Activated T-cell treated with anti-CD3 and anti-CD28 coated beads for 1 hour (primary cell): ENCODE measurements around the gene PXDN.
"Not testable (repeated sequence)": the region's sequence is repeated elsewhere in the genome, so short reads cannot be mapped to it uniquely, and the experiment has no call there.

ENCODE experiments used
- DNase-seq: peaks from one replicate; pipeline ENCODE4 v3.0.0-alpha.2; 2020; ENCODE audit warnings: low read depth

The PXDN gene, protein sequence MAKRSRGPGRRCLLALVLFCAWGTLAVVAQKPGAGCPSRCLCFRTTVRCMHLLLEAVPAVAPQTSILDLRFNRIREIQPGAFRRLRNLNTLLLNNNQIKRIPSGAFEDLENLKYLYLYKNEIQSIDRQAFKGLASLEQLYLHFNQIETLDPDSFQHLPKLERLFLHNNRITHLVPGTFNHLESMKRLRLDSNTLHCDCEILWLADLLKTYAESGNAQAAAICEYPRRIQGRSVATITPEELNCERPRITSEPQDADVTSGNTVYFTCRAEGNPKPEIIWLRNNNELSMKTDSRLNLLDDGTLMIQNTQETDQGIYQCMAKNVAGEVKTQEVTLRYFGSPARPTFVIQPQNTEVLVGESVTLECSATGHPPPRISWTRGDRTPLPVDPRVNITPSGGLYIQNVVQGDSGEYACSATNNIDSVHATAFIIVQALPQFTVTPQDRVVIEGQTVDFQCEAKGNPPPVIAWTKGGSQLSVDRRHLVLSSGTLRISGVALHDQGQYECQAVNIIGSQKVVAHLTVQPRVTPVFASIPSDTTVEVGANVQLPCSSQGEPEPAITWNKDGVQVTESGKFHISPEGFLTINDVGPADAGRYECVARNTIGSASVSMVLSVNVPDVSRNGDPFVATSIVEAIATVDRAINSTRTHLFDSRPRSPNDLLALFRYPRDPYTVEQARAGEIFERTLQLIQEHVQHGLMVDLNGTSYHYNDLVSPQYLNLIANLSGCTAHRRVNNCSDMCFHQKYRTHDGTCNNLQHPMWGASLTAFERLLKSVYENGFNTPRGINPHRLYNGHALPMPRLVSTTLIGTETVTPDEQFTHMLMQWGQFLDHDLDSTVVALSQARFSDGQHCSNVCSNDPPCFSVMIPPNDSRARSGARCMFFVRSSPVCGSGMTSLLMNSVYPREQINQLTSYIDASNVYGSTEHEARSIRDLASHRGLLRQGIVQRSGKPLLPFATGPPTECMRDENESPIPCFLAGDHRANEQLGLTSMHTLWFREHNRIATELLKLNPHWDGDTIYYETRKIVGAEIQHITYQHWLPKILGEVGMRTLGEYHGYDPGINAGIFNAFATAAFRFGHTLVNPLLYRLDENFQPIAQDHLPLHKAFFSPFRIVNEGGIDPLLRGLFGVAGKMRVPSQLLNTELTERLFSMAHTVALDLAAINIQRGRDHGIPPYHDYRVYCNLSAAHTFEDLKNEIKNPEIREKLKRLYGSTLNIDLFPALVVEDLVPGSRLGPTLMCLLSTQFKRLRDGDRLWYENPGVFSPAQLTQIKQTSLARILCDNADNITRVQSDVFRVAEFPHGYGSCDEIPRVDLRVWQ (N-terminal part only)

DNA sequence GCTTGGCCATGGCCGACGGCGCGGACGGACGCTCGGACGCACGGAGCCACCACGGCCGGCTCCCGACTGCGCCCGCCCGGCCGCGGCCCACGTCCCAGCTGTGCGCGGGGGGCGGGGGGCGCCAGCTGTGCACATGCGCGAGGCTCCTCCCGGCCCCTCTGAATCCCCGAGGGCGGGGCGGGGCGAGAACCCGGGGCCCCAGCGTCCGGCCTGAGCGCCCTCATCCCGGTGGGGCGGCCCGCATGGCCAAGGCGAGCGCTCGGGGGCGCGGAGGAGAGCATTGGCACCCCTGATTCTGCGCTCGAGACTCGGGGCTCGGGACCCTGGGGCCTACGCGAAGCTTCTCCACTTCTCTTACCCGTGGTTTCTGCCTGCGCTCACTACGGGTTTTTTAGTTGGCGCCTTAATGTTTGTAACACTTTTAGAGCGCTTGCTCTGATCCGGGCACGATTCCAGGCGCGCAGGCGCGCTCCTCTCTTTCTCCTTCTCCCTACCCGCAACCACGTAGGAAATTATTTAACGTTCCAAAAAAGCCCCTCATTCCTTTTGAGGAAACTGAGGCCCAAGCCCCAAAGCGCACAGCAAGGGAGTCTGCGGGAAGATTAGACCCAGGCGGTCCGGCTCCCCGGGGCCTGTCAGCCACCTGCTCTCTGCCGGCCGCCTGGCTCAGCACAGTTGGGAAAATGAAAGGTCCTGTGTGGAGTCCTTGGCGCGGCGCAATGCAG is at the start of gene PXDN:
PXDN (minus strand) TSS at position 70 of the 725 bp plus-strand sequence; CDS start at position 10, 60 bp downstream.
- DNase-seq: no peak

DNA sequence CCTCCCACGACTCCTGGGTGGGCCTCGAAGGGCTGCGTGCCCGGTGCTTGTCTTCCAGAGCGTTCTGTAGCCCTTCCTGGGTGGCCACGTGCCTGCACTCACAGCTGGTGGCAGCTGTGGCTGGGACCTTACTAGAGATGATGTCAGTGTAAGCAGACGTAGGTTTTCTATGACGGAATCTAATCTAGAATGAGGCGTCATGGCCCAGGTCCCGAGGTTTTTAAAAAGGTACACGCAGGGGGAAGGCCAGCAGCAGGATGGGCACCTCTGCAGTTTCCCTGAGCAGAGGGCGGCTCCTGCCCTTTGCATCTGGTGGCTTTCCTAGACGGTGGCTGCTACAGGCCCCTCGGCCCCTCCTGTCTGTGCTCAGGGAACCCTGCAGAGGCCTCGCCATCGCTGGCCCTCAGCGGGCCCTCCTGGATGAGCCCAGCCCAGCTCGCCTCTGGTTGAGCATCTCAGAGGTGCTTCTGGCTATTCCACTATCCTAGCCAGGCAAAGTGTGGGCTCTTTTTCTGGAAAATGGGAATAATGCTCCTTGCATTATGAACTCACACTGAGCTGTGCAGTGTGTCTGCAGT is 49.6 kb upstream of the PXDN start:
- DNase-seq: no peak

DNA sequence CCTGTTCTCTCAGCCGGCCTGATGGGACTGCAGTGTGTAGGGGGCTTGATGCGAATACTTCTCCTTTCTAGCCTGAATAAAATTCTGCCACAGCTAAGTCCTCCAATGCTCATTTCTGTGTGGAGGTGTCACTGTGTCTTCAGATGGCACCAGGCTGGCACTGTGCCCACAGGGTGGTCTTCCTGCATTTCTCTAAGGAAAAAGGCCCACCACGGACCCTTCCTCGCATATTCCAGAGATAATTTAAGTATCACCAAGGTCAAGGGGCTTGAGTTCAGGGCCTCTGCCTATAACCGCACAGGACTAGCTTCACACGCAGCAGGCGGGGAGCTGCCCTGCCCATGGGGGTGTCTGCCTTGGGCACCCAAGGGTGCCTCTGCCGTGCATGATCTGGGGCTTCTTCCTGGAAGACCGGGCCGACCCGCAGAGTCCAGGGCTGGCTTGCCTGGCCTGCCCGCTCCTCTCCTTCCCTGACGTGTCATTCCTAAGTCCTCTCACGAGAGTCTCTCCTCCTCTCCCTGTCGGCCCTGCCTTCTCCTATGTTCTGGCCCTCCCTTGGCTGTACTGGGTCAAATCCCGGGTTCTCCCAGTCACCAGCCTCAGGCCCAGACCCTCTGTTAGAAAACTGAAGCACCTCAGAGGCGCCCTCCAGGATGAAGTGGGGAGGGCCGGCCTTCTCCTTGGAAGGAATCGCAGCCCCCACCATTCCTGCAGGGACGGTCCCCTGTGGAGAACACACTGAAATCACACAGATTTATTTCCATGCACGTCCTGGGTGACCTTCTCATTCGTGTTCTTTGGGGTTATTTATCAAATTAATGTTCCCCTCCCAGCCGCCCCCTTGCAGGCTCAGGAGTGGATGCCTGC is 48.9 kb upstream of the PXDN start:
- no peak for DNase-seq

DNA sequence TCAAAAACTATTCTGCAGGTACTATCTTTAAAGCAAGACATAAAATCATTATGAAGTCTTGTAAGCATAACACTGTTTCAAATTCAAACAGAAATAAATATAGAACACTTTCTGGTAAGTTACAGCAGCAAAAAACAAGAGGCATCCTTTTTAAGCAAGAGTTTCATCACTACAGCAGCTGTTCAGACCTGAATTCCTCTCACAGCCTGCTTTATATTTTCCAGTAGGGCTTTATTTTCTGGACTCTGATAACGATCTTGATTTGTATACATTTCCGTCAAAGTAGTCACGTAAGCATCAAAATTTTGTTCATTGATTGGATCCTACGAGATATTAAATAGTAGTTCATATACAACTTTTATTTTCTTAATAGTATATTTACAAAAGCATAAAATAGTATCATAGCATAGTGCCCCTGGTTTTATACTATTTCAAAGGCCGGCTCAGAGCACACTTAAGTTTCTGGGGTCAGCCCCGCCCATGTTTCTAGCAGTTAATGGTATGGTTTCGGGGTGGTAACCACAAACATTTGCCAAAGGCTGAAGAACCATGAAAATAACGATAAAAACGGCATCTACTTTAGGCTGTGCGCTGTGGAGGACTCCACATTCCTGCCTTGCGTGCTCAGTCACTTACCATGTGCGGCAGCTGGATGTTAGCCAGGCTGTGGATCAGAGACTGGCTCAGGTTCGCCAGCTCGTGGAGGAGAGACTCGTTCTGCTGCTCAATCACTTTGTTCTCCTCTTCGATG is 47.5 kb upstream of the PXDN start:
- no peak for DNase-seq

DNA sequence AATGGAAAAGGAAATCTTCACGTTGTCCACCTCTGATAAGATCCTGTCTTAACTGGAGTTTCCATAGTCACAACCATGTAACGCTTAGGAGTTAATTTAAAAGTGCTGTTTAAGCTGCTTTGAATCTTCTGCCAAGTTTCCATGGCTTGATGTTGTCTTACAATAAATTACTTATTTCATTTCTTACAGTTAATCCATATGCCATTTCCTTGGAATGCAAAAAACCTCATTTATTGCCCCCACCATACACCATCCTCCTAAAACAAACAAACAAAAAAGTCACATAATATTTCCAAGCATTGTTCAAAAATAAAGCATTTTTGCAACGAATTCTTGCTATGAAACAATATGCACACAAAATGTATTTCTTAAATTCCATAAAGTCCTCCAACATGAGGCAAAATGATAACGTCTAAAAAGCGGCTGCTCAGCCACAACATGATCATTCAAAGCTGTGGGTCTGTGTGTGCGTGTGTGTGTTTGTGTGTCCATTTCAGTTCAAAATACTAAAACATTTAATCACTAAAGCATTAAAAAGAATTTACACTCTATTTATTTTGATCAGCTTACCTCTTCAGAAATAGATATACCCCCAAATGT is 46.8 kb upstream of the PXDN start:
- DNase-seq: no peak

DNA sequence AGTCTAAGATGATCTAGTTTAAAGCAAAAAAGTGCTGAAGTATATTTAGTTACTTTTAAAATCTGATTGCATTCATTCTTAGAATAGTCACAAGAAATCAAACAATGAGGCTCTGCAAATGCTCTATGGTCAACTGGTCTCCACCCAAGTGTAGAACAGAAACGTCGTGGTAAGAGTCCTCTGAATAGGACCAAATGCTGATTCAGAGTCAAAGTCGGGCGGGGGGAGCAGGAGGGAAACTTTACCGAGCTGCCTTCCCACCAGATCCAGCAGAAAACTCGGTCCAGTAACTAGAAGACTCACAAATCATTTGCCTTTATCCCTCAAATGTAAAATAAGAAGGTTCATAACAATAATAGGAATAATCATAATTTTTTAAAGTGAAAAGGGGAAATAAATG is 46.2 kb upstream of the PXDN start:
- no peak for DNase-seq

DNA sequence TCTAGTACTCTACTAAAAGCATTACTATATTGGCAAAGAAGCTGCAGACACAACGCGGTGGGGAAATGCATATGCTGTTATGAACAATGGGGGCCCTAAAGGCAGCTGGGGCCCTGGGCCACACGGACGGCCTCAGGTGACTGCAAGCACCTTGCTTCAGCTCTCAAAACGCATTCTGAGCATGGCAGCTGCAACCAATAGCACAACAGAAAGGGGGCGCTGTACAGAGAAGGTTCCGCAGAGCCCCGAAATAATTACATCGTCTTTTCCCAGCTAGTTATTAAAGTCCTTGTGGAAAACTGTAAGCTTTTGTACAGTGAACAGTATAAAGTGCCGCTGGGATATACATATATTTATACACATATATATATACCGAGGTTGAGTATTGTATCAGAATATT is 45.3 kb upstream of the PXDN start:
- no peak for DNase-seq

DNA sequence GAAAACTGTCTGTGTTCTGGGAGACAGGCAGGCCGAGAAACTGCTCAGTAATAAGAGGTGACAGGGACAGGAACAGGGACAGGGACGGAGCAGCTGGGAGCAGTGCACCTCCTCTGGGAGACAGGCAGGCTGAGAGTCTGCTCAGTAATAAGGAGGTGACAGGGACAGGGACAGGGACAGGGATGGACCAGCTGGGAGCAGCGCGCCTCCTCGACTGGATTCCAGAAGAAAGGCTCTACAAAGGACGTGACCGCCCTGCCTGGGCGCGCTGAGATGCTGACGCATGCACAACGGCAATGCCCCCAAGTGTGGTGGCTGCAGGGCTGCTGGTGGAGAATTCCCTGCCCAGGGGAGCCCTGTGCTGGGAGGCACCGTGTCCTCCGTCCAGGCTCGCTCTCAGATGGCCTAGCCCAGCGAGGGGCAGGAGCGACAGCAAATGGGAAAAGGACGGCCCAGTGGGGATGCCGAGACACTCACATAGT is 44.2 kb upstream of the PXDN start:
- DNase-seq: no peak

DNA sequence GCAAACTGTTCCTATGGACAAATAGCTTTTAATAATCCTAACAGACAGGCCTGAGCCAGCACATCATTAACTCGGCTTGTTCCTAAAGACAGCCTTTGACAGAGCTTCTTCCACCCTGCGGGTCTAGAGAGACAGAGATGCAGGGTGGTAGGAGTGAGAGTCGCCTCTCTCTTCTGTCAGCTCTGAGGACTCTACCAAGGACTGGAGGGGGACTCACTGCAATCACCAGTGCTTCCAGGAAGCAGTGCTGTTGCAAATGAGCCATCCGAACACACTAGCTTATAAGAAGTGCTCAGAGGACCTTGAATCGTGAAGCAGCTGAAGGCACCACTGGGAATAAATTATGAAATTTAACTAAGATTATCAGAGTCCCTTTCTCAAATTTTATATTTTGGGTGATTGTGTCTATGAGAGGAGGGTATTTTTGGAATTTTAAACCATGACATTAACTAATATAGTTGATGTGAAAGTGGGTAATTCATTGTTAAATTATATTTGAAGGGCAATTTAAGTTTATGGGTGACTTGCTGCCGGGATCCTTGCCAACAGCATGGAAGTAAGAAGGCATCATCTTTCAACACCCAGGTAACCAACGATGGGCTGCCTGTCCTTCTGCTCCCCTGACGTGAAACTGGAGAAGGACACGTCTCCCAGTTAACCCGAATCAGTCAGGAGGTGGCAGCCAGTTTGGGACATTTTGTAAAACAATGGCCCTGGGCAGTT is 43.6 kb upstream of the PXDN start:
- no peak for DNase-seq

DNA sequence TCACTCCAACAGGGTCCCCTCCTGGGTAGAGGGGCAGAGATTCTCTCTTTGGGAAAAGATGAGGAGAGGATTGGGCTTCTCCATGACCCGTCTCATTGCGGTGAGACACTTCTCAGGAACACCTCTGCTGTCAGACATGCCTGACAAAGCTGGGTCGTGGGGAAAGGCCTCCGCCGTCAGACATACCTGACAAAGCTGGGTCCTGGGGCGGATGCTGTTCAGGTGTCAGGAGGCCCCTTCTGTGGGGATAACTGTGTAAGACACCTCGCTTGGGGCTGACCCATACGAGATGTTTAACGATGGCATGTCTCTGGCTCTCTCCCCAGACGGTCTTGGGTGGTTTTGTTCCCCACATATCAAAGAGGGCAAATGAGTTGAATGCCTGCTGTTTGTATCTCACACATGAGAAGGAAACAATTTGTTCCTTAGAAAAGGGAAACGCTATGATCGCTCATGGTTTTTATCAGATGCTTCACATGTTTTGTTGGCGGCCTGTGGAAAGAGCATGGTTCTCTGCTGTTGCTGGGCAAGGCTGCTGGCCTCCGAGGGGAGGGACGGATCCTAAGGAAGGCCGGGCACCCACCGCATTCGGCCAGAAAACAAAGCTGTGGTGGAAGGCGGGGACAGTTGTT is 40.8 kb upstream of the PXDN start:
- no peak for DNase-seq

DNA sequence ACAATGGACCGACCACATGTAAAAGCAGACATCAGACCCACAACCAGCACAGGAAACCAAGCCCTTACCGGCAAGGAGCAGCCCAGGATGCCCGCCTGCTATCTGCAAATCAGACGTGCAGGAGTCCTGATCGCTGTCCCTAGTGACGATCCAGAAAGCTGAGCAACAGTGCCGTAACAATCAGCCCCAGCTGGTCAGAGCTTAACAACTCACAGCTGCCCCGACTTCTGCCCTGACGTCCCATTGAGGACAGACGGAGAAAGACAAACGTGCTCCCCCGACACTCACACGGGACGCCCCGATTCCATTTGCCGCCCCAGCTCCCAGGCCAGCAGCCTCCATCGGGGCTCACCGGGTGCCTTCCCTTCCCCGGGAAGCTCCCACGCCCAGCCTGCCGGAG is 39.8 kb upstream of the PXDN start:
- no peak for DNase-seq

DNA sequence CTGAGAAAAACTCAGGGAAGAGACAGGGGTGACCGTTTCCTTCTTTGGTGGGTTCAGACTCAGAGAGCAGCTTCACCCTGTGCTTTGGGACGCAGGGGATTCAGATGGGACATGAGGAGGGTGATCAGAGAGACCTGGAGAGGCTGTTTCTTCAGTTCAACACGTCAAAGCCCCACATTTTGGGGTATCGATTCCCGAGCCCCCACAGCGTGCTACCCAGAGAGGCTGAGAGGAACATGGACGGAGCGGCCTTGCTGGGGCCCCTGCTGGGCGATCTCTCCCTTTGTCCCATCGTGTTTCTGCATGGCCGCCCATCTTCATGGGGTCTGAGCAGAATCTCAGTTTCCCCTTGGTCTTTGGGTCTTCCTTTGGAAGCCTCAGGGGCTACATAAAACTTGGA is 38.2 kb upstream of the PXDN start:
- DNase-seq: no peak

DNA sequence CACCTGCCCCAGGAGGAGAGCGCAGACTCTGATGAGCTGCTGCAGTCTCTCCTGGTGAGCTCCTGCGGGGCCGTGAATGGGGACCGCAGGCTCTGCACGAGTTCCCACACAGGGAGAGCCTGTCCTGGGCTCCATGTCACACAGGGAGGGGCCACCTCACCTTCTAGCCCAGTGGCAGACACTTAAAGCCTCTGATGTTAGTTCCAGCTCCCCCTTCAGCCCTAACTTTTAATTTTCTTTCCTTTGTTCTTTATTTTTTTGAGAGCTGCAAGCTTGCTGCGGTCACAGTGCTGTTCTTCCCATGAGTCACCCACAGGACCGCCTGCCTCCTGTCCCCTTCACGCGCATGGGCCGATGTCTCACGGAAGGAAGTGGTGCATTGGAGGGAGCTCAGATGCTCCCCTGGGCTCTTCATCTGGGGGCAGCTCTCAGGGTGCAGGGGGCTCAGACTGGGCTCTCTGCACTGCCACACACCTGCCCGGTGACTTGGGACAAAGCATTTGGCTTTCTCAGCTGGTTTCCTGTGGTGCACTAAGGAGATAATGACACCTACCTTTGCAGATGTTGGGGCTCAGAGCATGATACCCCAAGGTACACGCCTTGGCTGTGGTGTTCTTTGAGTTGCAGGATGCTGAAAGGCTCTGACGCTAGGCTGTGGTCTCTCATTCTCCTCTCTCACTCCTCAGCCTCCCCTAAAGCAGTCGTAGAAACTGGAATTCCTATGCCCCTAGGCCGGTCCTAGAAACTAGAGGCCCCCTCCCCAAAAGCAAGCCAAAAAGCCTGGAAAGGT is 37.2 kb upstream of the PXDN start:
- DNase-seq: peak; percentile 17

DNA sequence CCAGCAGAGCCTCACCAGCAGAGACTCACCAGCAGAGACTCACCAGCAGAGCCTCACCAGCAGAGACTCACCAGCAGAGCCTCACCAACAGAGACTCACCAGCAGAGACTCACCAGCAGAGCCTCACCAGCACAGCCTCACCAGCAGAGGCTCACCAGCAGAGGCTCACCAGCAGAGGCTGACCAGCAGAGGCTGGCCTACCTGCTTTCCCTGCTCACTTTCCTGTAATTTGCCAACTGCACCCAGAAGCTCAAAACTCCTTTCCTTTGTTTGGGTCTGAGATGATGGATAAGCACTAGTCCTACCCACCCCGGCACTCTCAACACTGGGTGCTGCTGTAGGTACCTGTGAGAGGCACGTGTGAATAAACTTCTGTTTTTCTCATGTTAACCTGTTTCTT is 36.4 kb upstream of the PXDN start:
- no peak for DNase-seq

DNA sequence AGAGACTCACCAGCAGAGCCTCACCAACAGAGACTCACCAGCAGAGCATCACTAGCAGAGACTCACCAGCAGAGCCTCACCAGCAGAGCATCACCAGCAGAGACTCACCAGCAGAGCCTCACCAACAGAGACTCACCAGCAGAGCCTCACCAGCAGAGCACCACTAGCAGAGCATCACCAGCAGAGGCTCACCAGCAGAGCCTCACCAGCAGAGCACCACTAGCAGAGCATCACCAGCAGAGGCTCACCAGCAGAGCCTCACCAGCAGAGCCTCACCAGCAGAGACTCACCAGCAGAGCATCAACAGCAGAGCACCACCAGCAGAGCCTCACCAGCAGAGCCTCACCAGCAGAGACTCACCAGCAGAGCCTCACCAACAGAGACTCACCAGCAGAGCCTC is 35.7 kb upstream of the PXDN start:
- not testable (repeated sequence) for DNase-seq

DNA sequence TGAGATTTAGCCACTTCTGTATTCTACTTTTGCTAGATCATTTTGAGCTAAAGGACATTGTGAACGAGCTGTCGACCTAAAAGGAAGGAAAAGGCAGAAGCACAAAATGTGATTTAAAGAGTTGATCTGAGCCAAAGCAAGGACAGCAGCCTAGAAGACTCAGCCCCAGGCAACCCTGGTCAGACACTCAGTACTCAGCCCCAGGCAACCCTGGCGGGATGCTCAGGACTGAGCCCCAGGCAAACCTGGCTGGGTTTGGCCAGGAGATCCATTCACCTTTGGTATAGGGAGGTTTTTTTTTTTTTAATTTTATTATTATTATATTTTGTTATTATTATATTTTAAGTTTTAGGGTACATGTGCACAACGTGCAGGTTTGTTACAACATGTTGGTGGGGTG is 34.3 kb upstream of the PXDN start:
- no peak for DNase-seq

DNA sequence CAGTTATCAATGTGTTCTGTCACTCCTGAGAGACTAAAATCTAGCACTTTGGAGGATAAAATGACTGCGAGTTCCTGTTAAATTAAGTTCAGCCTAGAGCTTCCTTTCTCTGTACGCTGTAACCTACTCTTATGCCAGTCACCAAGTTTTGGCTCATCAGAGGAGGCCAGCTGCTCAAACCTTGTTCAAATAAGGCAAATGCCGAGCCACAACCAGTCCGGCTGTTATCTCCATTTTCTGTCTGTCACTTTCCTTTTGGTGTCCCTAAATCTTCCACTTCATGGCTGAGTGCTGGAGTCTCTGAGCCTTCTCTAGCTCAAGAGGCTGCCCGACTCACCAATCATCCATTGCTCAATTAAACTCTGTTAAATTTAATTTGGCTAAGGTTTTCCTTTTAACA is 33.5 kb upstream of the PXDN start:
- DNase-seq: no peak
